G401.6 (cell line): ENCODE measurements around the gene HSFX1.
"Not testable (repeated sequence)": the region's sequence is repeated elsewhere in the genome, so short reads cannot be mapped to it uniquely, and the experiment has no call there.

ENCODE experiments used
- FAIRE-seq: peaks from 2 replicates; lab custom pipeline; 2012; peaks lifted over from hg19 to GRCh38; lab: Jason Lieb, UNC

Gene HSFX1, protein sequence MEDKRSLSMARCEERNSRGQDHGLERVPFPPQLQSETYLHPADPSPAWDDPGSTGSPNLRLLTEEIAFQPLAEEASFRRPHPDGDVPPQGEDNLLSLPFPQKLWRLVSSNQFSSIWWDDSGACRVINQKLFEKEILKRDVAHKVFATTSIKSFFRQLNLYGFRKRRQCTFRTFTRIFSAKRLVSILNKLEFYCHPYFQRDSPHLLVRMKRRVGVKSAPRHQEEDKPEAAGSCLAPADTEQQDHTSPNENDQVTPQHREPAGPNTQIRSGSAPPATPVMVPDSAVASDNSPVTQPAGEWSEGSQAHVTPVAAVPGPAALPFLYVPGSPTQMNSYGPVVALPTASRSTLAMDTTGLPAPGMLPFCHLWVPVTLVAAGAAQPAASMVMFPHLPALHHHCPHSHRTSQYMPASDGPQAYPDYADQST

DNA sequence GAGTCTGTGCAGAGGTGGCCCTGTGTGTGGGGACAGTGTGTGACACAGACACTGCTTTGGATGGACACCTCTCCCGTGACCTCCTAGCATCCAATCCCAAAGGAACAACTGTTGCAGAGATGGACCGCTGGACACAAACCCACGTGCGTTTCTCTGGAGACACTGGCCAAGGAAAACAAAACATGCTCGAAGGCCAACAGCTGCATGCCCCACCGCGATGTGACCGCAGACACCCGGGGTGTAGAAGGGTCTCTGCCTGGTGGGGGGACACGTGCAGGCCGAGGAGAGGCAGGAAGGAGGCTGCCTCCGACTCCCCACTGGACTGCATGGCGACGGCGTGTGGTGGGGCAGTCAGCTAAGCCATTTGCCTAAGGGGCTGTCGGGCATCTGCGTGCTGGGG, at the start of gene HSFX1:
HSFX1 (plus strand) TSS at position 301 of the 400 bp plus-strand sequence. CDS start 614 bp downstream, outside the sequence.
- not testable (repeated sequence) for FAIRE-seq

DNA sequence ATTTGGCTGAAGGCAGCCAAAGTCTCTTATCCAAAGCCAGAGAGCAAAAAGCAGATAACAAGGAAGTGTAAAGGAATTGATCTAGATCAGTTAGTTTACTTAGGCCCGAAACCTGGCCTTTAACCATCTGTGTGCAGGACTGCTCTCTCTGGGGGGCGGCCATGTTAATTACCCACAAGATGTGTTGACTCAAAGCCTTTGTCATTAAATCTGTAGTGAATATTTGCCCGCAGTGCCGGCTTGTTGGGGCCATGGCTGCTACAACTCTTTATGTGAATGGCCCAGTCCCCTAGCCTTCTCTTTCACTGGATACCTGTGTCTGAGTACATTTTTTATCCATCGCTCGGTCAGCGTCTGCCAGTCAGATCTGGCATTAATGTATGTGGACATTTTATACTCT, 46.6 kb upstream of the HSFX1 start:
- not testable (repeated sequence) for FAIRE-seq

DNA sequence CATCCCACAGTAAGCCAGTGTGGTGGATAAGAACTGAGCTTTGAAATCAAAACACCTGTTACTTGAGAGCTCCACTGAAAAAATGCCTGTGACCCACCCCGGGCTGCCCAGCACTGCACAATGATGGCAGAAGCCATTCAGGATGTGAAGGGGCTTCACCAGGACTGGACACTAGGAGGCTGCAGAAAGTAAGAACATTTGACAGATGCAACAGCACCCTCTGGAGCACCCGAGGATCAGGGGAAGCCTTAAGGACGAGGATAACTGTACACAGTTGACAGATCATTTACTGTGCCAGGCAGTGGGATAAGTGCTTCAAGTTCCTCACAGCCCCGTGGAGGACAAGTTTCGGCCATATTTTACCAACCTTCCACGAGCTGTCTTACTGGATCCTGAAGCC, 31.6 kb upstream of the HSFX1 start:
- FAIRE-seq, result not testable (repeated sequence)

DNA sequence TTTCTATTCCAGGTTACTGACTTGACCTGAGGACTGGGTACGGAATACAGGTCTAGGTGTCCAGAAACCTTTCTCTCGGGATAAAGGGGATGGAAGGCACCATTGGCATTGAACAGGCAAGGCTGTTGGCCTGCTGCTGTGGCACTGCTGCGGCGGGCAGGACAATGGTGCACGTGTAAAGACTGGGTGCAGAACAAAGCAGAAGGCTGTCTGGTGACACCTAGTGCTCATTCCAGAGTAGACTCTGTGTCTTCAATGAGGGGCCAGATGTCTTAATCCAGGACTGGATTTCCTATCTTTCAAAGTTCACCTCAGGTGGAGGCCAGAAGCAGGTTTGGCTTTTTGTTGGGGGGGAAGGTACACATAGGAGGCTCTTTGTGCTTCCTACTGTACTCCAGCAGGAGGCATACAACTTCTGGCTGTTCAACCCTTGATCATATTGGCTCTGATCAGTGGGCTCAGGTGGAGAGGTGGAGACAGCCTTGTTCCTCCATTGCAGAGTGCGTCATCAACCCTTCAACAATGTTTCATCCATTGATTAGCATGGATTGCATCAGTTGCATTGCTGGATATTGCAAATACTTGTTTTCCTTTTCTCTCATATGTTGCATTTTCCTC, 27.4 kb upstream of the HSFX1 start:
- not testable (repeated sequence) for FAIRE-seq

DNA sequence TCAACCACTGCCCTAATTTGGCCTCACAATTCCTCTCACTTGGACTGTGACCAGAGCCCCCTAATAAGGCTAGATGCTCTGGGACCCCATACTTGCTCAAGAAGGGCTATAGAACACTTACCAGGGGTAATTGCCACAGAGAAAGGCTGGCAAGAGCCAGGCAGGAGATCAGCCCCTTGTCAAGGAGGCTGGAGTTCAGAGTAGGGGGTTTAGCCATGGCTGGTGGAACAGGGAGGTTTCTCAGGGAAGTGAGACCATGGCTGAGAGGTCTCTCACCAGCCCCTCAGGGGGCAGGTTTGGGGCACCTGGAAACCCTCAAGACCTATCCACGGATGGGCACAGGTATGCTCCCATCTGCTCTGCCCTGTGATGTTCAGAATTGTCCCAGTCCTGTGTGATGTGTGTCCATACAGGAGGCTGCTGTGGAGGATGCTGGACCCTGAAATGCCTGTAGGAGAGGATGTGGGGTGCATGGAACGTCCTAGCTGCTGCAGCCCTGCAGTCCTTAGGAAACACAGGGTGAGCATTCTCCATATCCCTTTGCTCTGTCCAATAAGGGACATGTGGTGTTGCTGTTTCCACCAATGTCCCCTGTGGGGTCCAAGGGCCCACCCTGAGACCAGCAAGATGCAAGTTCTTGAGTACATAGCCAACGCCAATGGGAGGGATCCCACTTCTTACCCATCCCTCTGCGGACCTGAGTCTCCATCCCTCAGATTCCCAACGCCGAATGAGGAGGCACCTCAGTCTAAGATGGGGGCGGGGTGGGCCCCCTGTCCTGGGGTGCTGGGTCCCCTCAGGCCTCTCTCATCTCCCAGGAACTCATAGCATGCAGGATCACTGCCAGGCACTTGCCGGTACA, 16.4 kb upstream of the HSFX1 start:
- no peak for FAIRE-seq

DNA sequence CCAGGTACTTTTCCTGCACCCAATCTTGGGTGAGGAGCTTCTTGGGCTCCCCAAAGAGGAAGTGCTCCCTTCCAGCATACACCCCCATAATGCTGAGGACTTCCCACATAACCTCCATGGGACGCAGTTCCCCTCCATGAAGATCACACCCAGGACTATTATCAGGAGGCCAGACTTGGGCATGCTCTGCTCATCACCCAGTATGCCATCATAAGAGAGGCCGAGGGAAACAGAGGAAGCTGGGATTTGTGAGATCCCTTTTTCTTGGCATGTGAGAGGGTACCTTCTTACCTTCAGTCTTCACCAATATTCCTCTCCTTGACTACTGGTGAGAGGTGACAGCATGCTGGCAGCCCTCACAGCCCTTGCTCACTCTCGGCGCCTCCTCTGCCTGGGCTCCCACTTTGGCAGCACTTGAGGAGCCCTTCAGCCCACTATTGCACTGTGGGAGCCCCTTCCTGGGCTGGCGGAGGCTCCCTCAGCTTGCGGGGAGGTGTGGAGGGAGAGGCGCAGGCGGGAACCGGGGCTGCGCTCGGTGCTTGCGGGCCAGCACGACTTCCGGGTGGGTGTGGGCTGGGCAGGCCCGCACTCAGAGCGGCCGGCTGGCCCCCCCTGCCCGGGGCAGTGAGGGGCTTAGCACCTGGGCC, 15.7 kb upstream of the HSFX1 start:
- no peak for FAIRE-seq

DNA sequence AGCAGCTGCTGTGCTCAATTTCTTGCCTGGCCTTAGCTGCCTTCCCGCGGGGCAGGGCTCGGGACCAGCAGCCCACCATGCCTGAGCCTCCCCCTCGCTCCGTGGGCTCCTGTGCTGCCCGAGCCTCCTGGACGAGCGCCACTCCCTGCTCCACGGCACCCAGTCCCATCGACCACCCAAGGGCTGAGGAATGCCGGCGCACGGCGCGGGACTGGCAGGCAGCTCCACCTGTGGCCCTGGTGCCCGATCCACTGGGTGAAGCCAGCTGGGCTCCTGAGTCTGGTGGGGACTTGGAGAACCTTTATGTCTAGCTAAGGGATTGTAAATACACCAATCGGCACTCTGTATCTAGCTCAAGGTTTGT, 15.2 kb upstream of the HSFX1 start:
- FAIRE-seq, result not testable (repeated sequence)

DNA sequence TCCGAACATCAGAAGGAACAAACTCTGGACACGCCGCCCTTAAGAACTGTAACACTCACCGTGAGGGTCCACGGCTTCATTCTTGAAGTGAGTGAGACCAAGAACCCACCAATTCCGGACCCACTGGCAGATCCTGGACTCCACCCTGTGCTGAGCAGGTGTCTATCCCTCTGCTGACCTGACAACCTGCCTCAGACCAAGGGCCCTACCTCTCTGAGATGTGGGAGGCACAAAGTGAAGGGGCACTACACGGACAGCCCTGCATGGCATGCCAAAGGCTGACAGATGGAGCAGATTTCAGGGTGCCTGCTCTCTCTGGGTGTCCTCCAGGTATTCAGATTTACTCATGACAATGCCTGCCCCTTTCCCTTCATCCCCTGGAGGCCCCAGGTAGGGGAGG, 14.0 kb upstream of the HSFX1 start:
- FAIRE-seq, result no peak

DNA sequence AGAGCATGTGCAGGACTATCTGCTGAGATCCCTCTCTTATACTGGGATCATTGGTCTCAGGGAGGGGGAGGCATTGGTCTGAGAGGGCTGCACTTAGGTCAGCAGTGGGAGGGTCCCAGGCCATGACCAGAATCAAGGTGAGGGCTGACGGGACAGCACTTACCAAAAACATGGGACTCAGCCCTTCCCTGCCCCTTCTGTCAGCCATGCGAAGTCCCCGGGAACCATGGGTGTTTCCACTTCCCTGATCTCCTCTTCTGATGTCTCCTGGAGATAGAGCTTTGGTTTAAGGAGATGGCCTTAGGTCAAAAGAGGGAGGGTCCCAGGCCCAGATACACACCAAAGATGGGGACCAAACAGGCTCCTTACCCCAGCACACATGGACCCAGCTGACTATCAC, 12.9 kb upstream of the HSFX1 start:
- FAIRE-seq, result no peak

DNA sequence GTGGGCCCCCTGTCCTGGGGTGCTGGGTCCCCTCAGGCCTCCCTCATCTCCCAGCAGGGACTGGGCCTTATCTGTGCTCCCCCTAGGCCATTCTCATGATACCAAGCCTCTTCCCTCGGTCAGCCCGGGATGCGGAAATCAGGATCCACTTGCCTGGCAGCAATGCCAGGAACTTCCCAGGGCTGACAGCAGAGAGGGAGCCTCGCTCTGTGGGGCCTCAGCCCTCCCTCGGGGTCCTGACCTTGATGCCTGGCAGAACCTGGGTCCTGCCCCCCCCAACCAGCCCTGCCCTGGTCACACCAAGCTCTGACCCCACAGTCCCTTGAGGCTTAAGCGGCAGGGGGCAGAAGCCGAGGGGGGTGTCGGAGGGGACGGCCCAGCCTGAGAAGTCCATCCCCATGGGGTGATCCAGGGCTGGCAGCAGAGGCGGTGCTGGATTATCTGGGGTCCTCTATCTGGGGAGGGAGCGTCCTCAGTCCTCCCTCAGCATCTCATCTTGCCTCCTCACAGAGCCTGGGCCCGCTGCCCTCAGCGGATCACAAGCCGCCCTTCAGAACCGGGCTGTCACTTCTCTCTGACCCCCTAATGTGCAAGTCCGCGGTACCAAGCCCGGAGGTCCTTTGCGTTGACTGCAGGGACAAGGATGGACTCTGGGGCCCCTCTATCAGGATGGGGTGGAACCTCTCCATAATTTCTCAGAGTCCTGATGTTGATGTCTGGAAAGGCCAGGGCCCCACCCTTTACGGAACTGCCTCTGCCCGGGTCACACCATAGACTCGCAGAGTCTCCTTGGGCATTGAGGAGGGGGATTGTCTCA, 11.8 kb upstream of the HSFX1 start:
- not testable (repeated sequence) for FAIRE-seq

DNA sequence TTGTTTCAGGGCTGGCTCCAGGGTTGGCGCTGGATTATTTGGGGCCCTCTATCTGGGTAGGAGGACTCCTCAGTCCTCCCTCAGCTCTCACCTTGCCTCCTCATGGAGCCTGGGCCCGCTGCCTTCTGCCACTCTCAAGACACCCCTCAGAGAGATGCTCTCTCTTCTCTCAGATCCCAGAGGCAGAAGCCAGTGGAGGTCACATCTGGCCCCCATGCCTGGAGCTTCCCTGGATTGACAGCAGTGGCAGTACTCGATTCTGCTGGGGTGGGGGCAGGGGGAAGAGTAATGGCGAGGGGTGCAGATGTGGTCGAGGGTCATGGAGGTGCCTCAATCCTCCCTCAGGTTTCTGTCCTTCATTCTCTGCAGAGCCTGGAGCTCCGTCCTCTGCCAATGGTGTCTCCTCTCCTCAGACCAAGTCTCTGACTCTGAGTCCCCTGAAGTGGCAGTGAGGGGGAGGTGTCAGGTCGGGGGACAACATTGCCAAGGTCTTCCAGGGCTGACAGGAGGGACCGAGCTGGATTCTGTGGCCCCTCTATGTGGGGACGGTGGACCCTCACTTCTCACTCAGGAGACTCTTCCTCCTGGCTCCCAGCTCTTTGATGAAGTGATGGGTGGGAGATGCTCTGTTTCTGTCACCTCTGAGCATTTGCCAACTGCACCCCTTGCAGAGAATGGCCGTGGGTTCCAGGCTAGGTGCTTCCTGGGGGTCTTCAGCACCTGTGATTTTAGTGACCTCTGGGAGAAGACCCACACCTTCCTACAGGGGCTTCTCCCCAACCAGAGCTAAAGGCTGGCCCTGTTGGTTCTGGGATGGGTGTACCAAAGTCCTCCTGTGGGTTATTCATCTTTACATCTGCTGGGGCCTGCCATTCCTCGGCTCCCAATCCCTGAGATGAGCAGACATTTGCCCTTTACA, 10.9 kb upstream of the HSFX1 start:
- FAIRE-seq, result no peak

DNA sequence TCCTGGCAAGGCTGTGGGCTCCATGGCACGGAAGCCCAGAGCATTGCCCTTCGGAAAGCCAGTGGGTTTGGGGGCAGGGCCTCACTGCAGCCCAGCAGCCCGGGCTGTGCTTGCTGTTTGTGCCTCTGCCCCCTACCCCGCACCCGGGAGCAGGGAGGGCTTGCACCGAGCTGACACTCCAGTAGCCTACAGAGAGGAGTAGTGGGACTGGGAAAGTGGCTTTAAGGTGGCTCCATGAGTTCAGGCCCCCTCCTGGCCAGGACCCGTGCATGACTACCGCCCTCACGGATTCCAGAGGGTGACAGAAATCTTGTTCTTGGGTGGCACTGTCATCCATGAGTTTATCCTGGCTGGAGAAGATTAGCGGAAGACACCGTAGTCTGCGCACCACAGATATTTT, 3.5 kb upstream of the HSFX1 start:
- not testable (repeated sequence) for FAIRE-seq

DNA sequence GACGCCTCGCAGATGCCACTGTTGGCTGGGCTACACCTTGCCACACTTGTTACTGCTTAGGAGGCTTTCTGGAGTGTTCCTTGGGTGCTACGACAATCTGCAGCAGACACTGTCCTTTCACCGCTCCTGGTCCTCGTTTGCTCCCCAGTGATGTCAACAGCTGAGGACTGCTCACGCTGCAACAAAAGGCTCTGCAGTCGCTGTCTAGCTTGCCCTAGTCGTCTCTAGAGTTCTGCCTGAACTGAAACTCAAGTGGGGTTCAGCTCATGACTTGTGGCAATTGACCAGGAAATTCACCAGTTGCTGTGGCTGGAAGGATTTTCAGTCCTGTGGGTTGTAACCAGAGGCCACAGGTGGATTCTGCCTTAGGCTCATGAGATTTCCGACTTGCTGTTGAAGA, 842 bp upstream of the HSFX1 start:
- not testable (repeated sequence) for FAIRE-seq

DNA sequence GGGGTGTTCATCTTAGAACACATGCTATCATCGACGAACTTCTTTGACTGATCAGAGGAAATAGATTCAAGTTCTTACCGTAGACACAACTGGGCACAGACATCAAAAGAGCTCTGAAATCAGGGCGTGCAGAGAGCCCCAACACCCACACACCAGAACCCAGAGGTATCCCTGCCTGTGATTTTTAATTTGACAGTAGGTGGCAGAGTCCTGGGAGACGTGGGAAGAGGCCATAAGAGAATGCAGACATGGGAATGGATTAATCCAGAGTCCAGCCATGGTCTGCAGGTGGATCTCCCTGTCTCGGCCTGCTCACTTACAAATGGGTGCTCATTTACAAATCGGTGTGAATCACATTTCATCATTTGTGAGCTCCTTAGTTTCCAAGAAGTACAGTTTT, 4.1 kb downstream of the HSFX1 start:
- FAIRE-seq, result not testable (repeated sequence)

DNA sequence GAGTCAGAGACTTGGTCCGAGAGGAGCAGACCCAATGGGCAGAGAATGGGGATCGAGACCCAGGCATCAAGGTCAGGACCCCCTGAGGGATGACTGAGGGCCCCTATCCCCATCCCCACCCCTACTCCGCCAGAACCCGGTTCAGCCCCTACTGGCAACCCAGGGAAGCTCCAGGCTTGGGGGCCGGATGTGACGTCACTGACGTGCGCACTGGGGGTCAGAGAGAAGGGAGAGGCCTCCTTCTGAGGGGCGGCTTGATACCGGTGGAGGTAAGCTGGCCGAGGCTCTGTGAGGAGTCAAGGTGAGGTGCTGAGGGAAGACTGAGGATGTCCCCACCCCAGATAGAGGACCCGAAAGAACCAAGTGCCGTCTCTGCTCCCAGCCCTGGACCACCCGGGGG, 7.9 kb downstream of the HSFX1 start, which contains the start of gene MAGEA9:
MAGEA9 (plus strand) TSS at position 204 of the 400 bp plus-strand sequence. CDS start 4,281 bp downstream, outside the sequence.
- not testable (repeated sequence) for FAIRE-seq

DNA sequence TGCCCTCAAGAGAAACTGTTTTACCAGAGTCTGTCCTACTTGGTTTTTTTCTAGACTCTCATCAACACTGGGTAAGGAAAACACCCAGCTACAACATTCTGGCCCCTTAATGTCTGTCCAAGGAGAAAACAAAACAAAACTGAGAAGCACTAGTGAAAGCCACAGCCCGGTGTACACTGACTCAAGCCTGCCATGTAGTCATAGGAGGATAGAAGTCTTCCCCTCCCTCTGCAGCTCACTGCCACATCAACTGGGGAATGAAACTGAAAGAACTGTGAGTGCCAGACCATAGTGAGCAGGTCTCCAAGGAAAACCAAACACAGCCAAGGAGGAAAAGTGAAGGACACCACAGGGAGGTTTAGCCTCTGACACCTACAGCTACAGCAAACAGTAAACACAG, 21.7 kb downstream of the HSFX1 start:
- not testable (repeated sequence) for FAIRE-seq

DNA sequence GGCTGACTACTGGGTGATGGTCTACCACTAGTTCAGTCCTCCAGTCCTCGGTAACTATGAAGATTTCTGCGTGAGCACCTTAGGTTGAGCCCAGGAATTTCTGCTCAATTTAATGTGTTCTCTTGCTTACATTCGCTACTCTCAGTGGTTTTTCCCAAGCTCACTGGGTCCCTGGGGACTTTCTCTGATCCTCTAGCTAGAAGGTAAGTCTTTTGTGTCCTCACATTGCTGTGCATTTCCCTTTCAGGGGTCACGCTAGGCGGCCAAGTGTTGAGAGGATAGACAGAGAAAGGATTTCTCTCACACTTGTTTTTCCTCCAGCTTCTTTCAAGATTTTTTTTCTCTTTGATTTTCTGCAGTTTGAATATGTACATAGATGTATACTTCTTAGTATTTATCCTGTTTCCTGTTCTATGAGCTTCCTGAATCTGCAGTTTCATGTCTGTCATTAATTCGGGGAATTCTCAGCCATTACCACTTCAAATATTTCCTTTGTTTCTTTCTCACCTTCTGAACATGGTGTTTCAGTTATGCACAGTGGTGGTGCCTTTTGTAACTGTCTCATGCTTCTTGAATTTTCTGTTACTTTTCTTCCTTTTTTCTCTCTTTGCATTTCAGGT, 25.3 kb downstream of the HSFX1 start:
- FAIRE-seq, result no peak

DNA sequence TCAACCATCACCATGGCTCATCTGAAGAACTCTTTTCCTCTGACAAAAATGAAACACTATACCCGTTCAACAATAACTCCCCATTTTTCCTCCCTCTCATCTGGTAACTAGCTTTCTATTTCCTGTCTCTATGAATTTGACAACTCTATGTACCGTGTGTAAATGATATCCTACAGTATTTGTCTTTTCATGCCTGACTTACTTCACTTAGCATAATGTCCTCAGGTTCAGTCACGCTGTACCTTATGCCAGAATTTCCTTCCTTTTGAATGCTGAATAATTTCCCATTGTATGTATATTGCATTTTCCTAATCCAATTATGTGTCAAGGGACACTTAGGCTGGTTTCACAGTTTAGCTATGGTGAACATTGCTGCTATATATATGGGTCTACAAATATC, 26.1 kb downstream of the HSFX1 start:
- FAIRE-seq, result no peak

DNA sequence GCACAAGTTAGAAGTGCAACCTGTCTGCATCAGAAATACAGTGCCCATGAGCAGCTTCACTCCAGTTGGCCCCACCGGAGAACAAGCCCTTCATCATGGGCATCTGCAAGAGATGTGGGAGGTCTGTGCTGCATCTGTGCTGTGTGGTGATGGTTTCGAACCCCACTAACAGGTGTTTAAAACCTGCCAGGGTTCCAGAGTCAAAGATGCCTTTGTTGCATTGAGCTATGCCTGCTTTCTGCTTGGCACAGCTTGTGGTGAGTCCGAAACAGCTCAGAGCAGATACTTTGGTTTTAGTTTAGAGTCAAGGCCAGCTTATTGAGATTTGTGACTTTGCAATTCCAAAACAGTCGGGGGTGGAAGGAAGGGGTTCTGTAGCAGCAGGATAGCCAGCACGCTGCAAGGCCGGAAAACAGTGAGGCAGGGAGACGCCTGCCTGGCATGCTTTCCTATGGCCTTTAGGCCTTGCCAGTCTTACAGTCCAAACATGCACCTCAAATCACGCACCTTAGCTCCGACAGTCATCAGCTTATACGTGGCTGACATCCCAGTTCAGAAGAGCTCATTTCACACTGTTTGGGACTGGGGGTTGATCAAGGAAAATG, 29.7 kb downstream of the HSFX1 start:
- no peak for FAIRE-seq
